ENCODE results near the gene TNFRSF4.

TNFRSF4 gene

GRCh38 chr1:1183833-1184775 lies 29.8 kb downstream of the TNFRSF4 start:
- DNase-seq (ENCODE audit: low read depth) = no peak
- TF ChIP-seq CTCF (IDR thresholded peaks at IDR 0.05; ENCODE audit: insufficient read depth, low read depth, low read length, missing control alignments) = no peak
- H3K4me3 ChIP-seq (ENCODE audit: low read depth, low read length) = no peak overlapping the region

- H3K4me3 ChIP-seq (ENCODE audit: low read depth, low read length) = no peak overlapping the region
- TF ChIP-seq CTCF (IDR thresholded peaks at IDR 0.05; ENCODE audit: insufficient read depth, low read depth, low read length, missing control alignments) = no peak
- DNase-seq (ENCODE audit: low read depth) = no peak
Observed at GRCh38 chr1:1183221-1183747, 30.7 kb downstream of the TNFRSF4 start.

- no peak overlapping the region for H3K4me3 ChIP-seq (ENCODE audit: low read depth, low read length)
- DNase-seq (ENCODE audit: low read depth) = no peak
- no peak for TF ChIP-seq CTCF (IDR thresholded peaks at IDR 0.05; ENCODE audit: insufficient read depth, low read depth, low read length, missing control alignments)
Observed at GRCh38 chr1:1182491-1183220, 31.3 kb downstream of the TNFRSF4 start.

GRCh38 chr1:1181938-1182410 lies 32.0 kb downstream of the TNFRSF4 start:
- no peak overlapping the region for H3K4me3 ChIP-seq (ENCODE audit: low read depth, low read length)
- no peak for TF ChIP-seq CTCF (IDR thresholded peaks at IDR 0.05; ENCODE audit: insufficient read depth, low read depth, low read length, missing control alignments)
- no peak for DNase-seq (ENCODE audit: low read depth)

- TF ChIP-seq CTCF (IDR thresholded peaks at IDR 0.05; ENCODE audit: insufficient read depth, low read depth, low read length, missing control alignments) = no peak
- no peak for DNase-seq (ENCODE audit: low read depth)
- no peak overlapping the region for H3K4me3 ChIP-seq (ENCODE audit: low read depth, low read length)
Observed at GRCh38 chr1:1181129-1181937, 32.6 kb downstream of the TNFRSF4 start.

Data from GM12865 (cell line).